Measurements from ENCODE around the gene CCDC60.

Gene CCDC60

GRCh38 chr12:119334430-119335170 is at the start of gene CCDC60:
Gene CCDC60, plus strand, starts transcription at chr12:119334729. Its CDS starts 448 bp downstream, at chr12:119335177.
- no peak within 1 kb of the TSS for H3K4me3 ChIP-seq (ENCODE audit: low read depth, low read length)
- TF ChIP-seq CTCF (IDR thresholded peaks at IDR 0.05; ENCODE audit: low read depth, low read length): no peak
- in situ Hi-C loops (cut with HindIII; ENCODE audit: low sequenced_read_pairs): no loop called here
- DNase-seq (ENCODE audit: low read depth, low spot score): no peak

GRCh38 chr12:119288576-119288975 is 46.0 kb upstream of the CCDC60 start:
- no peak overlapping the region for H3K4me3 ChIP-seq (ENCODE audit: low read depth, low read length)
- in situ Hi-C loops (cut with HindIII; ENCODE audit: low sequenced_read_pairs): no loop called here
- no peak for TF ChIP-seq CTCF (IDR thresholded peaks at IDR 0.05; ENCODE audit: low read depth, low read length)

GRCh38 chr12:119292893-119293630 is 41.5 kb upstream of the CCDC60 start:
- in situ Hi-C loops (cut with HindIII; ENCODE audit: low sequenced_read_pairs): no loop called here
- no peak for DNase-seq (ENCODE audit: low read depth, low spot score)
- no peak for TF ChIP-seq CTCF (IDR thresholded peaks at IDR 0.05; ENCODE audit: low read depth, low read length)
- H3K4me3 ChIP-seq (ENCODE audit: low read depth, low read length): no peak overlapping the region

More at GRCh38 chr12:119288576-119288975, 46.0 kb upstream of the CCDC60 start:
- no peak for DNase-seq (ENCODE audit: low read depth, low spot score)

GRCh38 chr12:119294211-119294610 is 40.3 kb upstream of the CCDC60 start:
- H3K4me3 ChIP-seq (ENCODE audit: low read depth, low read length): no peak overlapping the region
- in situ Hi-C loops (cut with HindIII; ENCODE audit: low sequenced_read_pairs): no loop called here
- DNase-seq (ENCODE audit: low read depth, low spot score): no peak
- no peak for TF ChIP-seq CTCF (IDR thresholded peaks at IDR 0.05; ENCODE audit: low read depth, low read length)

- in situ Hi-C loops (cut with HindIII; ENCODE audit: low sequenced_read_pairs): no loop called here
Observed at GRCh38 chr12:119296535-119296934, 38.0 kb upstream of the CCDC60 start.

GRCh38 chr12:119299130-119299529 is 35.4 kb upstream of the CCDC60 start:
- no peak for DNase-seq (ENCODE audit: low read depth, low spot score)
- in situ Hi-C loops (cut with HindIII; ENCODE audit: low sequenced_read_pairs): no loop called here
- H3K4me3 ChIP-seq (ENCODE audit: low read depth, low read length): no peak overlapping the region
- no peak for TF ChIP-seq CTCF (IDR thresholded peaks at IDR 0.05; ENCODE audit: low read depth, low read length)

More at GRCh38 chr12:119296535-119296934, 38.0 kb upstream of the CCDC60 start:
- no peak for TF ChIP-seq CTCF (IDR thresholded peaks at IDR 0.05; ENCODE audit: low read depth, low read length)
- H3K4me3 ChIP-seq (ENCODE audit: low read depth, low read length): no peak overlapping the region
- DNase-seq (ENCODE audit: low read depth, low spot score): no peak

Measured in astrocyte of the spinal cord (primary cell).